Fibroblast of mammary gland (primary cell): Measurements from ENCODE around the gene KRTAP2-1.
"Not testable (repeated sequence)": the region's sequence is repeated elsewhere in the genome, so short reads cannot be mapped to it uniquely, and the experiment has no call there.

Experiments
- DNase-seq: peaks from one replicate; pipeline ENCODE4 v3.0.0-alpha.2; 2010; ENCODE audit warnings: low read depth
- H3K4me3 ChIP-seq: 2 replicates; pipeline ENCODE4 v1.5.1; 2011; ENCODE audit warnings: low read depth, mild to moderate bottlenecking, low read length, moderate library complexity; ENCODE audit not compliant: control insufficient read depth
- TF ChIP-seq, protein P1 (sequence below): conservative IDR thresholded peaks from 2 replicates; pipeline ENCODE4 v1.5.1; 2011; ENCODE audit warnings: low read depth, low read length, inconsistent platforms; ENCODE audit not compliant: control insufficient read depth, insufficient read depth

Gene KRTAP2-1

DNA sequence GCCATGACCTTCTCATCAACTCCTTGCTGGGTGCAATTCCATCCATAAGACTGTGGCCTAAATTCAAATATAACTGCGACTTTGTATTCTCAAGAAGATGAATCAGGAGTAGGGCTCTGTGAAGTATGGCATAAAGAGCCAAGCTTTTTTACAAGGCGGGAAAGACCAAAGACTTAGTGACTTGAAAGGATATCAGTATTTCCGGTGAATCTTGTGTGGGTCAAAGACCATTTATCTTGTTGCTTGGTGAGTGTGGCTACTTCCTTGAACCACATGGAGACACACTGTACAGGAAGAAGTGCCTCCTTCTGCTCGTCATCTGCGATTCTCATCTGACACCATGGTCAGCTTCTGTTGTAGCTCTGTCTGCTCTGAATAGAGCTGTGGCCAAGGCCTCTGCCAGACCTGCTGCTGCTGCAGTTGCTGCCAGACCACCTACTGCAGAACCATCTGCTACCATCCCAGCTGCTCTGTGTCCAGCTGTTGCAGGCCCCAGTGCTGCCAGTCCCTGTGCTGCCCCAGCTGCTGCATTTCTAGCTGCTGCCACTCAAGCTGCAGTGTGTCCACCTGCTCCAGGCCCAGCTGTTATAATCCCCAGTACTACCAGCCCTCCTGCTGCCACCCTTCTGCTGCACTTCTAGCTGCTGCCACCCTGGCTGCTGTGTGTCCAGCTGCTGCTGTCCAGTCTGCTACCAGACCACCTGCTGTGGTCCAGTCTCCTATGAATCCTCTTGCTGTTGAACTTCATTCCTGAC is 24.7 kb upstream of the KRTAP2-1 start:
- TF ChIP-seq, protein P1, sequence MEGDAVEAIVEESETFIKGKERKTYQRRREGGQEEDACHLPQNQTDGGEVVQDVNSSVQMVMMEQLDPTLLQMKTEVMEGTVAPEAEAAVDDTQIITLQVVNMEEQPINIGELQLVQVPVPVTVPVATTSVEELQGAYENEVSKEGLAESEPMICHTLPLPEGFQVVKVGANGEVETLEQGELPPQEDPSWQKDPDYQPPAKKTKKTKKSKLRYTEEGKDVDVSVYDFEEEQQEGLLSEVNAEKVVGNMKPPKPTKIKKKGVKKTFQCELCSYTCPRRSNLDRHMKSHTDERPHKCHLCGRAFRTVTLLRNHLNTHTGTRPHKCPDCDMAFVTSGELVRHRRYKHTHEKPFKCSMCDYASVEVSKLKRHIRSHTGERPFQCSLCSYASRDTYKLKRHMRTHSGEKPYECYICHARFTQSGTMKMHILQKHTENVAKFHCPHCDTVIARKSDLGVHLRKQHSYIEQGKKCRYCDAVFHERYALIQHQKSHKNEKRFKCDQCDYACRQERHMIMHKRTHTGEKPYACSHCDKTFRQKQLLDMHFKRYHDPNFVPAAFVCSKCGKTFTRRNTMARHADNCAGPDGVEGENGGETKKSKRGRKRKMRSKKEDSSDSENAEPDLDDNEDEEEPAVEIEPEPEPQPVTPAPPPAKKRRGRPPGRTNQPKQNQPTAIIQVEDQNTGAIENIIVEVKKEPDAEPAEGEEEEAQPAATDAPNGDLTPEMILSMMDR = no peak
- DNase-seq = no peak
- no peak overlapping the region for H3K4me3 ChIP-seq

DNA sequence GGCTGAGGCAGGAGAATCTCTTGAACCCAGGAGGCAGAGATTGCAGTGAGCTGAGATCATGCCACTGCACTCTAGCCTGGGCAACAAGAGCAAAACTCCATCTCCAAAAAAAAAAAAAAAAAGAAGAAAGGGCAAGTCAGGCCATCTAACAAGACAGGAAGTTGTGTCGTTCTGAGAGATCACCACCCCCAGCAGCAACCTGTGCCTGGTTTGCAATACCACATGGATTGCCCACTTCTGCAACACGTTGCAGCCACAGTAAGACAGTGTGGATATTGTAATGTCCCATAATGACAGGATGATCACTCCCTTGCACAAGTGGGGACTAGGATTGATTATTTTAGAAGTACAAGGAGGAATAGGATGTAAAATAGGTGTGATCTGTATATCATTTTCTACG is 21.9 kb upstream of the KRTAP2-1 start:
- TF ChIP-seq, protein P1 = no peak
- no peak overlapping the region for H3K4me3 ChIP-seq
- no peak for DNase-seq

DNA sequence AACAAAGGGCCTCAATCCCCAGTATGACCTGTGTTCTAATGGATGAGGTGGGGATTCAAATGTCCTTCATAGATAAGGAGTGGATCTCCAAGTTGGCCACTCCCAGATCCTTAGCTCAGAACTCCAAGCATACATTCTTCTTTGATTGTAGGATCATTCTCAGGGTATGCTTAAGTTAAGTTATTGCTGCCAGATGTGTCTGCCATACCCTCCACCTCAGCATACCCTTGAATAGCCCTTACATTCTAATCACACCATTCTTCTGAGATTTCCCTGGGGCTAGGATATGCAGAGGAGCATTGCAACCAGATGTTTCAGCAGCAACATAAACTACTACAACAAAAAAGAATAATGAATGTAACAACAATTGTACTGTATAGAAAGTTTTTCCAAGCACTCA is 20.2 kb upstream of the KRTAP2-1 start:
- TF ChIP-seq, protein P1 = no peak
- peak; percentile 34 for DNase-seq
- H3K4me3 ChIP-seq = no peak overlapping the region

DNA sequence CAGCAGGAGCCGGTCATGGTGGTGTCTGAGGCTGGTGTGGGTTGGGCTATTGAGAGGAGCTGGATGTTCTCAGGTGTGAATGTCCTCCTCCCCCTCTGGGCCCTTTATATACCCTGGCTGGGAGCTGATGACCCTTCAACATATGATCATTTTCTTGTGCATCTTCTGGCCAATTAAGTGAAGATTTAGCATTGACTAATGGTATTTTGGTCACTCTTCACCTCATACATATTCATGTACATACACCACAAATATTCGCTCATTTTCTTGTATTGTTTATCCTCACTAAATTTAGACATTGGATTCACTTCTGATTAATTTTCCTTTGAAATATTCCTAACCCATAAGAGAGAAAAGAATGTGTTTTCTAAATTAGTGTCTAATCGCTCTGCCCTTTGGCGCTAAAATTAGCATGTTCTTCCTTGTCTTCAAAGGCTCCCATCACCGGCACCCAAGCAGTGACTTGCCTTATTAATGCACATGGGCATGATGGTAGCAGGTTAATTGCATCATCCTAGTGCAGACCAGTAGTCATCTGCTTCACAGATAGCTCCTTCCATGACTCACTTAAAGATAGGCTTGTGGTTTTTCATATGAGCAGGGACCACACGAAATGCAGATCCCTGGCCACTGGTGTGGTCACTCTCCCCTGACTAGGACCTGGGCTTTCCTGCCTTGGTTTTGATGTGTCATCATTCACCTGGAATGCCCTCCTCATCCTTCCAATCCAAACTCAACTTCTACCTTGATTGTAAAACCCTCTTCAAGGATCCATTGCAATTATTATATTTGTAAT is 18.9 kb upstream of the KRTAP2-1 start, which contains the start of gene KRTAP2-4:
Gene KRTAP2-4 (minus strand): TSS at position 51 of the 796 bp plus-strand sequence. CDS start 34 bp downstream, at position 17.
- TF ChIP-seq, protein P1 = no peak
- no peak within 1 kb of the TSS for H3K4me3 ChIP-seq
- peak; percentile 91 for DNase-seq

DNA sequence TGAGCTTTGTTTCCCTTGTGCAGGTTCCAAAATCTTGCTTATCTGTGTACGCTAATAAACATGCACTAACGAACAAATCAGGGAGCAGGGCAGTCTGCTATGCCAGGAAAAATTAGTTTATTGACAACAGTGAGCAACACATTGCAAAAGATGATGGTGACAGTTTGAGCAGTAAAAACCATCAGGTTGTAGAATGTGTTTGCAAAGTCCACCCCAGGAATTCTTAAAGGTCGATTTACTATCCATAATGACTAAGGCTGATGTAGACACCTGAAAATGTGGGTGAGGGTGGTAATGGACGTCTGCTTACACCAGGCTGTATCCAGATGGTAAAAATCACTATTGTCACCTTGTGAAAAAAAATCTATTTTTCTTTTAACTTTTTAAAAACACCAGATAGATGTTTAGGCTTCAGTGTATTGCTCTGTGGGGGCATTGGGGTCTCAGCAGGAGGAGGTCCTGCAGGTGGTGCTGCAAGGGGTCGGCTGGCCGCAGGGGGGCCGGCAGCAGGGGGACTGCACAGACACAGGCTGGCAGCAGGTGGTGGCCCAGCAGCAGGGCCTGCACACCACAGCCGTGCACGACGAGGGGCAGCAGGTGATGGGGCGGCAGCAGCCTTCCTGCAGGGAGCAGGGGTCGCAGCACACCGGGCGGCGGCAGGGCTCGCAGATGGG is 18.0 kb upstream of the KRTAP2-1 start:
- not testable (repeated sequence) for DNase-seq, H3K4me3 ChIP-seq

DNA sequence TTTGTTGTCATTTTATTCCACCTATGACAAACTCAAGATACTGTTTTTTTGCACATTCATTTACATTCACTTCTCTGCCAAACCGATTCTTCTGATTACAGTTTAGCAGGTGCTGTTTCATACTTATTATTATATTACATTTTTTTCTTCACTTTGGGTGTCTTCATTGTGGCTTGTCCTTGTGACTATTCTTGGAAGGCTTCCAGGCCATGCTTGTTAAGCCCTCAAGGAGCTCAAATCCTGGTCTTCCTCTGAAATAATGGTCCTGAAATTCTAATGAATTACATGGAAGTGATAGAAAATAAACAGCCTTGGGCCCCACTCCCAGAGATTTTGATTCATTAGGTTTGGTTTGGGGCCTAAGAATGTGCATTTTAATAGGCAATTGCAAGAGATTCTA is 17.2 kb upstream of the KRTAP2-1 start:
- TF ChIP-seq, protein P1 = no peak
- no peak overlapping the region for H3K4me3 ChIP-seq
- no peak for DNase-seq

DNA sequence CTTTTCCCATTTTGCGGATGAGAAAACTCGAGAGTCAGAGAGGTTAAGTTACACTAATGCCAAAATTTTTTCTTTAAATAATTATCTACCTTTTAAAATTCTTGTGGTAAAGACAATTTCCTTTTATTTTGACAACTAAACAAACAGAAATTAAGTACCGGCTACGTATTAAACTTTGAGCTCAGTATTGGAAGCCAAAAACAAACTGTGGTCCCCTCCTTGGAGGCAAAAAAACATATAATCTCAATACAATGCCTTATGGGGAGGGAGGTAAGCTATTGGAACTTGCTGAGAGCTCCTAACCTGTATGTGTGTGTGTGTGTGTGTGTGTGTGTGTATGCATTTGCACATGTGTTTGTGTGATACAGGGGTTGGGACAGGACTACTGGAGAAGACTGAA is 16.3 kb upstream of the KRTAP2-1 start:
- no peak overlapping the region for H3K4me3 ChIP-seq
- TF ChIP-seq, protein P1 = no peak

More for the DNA sequence above, 16.3 kb upstream of the KRTAP2-1 start:
- no peak for DNase-seq
